ENCODE data around the gene LUZP2.

The LUZP2 gene

GRCh38 chr11:24572376-24572775, 75.5 kb downstream of the LUZP2 start:
- no peak for DNase-seq

- DNase-seq: no peak
Observed at GRCh38 chr11:24574461-24574860, 77.6 kb downstream of the LUZP2 start.

- no peak for DNase-seq
Observed at GRCh38 chr11:24575392-24575791, 78.5 kb downstream of the LUZP2 start.

GRCh38 chr11:24585192-24585591, 88.3 kb downstream of the LUZP2 start:
- no peak for DNase-seq

- DNase-seq: no peak
Observed at GRCh38 chr11:24587635-24588034, 90.8 kb downstream of the LUZP2 start.

GRCh38 chr11:24588081-24588480, 91.2 kb downstream of the LUZP2 start:
- no peak for DNase-seq

- no peak for DNase-seq
Observed at GRCh38 chr11:24589064-24589463, 92.2 kb downstream of the LUZP2 start.

- DNase-seq: no peak
Observed at GRCh38 chr11:24591283-24591682, 94.4 kb downstream of the LUZP2 start.

GRCh38 chr11:24592360-24592759, 95.5 kb downstream of the LUZP2 start:
- DNase-seq: no peak

GRCh38 chr11:24593332-24593731, 96.5 kb downstream of the LUZP2 start:
- no peak for DNase-seq

GRCh38 chr11:24594401-24594800, 97.5 kb downstream of the LUZP2 start:
- no peak for DNase-seq

- DNase-seq: no peak
Observed at GRCh38 chr11:24598641-24599040, 101.8 kb downstream of the LUZP2 start.

- no peak for DNase-seq
Observed at GRCh38 chr11:24609192-24610119, 112.6 kb downstream of the LUZP2 start.

- no peak for DNase-seq
Observed at GRCh38 chr11:24615451-24616160, 118.8 kb downstream of the LUZP2 start.

GRCh38 chr11:24617856-24618255, 121.0 kb downstream of the LUZP2 start:
- DNase-seq: no peak

- DNase-seq: no peak
Observed at GRCh38 chr11:24619900-24620299, 123.0 kb downstream of the LUZP2 start.

- no peak for DNase-seq
Observed at GRCh38 chr11:24622262-24622661, 125.4 kb downstream of the LUZP2 start.

- no peak for DNase-seq
Observed at GRCh38 chr11:24623121-24623520, 126.3 kb downstream of the LUZP2 start.

GRCh38 chr11:24624432-24624831, 127.6 kb downstream of the LUZP2 start:
- DNase-seq: no peak

GRCh38 chr11:24625975-24626374, 129.1 kb downstream of the LUZP2 start:
- DNase-seq: no peak

GRCh38 chr11:24628224-24628776, 131.4 kb downstream of the LUZP2 start:
- DNase-seq: no peak

GRCh38 chr11:24634606-24635160, 137.8 kb downstream of the LUZP2 start:
- no peak for DNase-seq

- DNase-seq: no peak
Observed at GRCh38 chr11:24635588-24636290, 138.9 kb downstream of the LUZP2 start.

Data from stimulated activated CD4-positive, alpha-beta T cell treated with anti-CD3 and anti-CD28 coated beads, Interleukin-4, amount 100 ng/mL, for 1 hour (primary cell).